ENCODE data around the gene SIDT2. TPM values are rescaled to one million over a fixed set of nuclear protein-coding genes. Genes with fewer than 3 reads are reported as not detected.
"Not testable (repeated sequence)": the region's sequence is repeated elsewhere in the genome, so short reads cannot be mapped to it uniquely, and the experiment has no call there.

Gene SIDT2
- 32.0 TPM for total RNA-seq

DNA sequence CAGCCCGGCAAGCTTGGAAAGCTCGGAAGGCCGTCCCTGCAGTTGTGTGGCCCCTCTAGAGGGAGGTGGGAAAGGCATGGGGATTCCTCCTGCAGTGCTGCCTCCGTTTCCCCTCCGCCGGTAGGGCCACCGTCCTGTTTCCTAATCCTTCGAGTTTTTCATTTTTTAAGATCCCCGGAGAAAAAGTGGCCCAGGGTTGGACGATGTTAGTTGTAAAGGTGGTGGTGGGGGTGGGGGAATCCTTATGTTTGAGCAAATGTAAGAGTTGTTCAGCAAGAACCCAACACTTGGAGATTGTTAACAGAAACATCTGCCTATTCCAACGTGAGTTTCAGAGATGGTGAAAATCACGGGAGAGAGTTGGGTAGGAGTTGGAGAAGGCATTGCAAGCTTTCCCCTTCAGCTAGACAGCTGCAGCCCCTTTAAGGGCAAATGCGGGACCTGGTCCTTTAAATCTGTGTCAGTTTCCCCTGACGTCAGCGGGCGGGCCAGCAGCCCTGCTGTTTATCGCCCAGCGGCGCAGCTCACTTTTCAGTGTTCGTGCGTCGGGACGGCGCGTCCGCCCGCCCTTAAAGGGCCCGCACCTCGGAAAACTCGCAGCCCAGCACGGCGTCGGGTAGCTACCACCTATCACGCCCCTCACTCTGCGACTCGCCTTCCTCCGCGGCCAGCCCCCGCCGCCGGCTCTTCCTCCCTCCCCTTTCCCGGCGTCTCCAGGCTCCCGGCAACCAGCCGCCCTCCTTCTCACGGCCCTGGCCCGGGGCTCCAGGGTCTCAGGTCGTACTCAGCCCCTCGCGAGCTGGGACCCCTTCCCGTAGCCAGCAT, at the start of gene SIDT2:
SIDT2 (plus strand) TSS at position 534 of the 825 bp plus-strand sequence. CDS start 521 bp downstream, outside the sequence.
- peak; percentile 77 to 93 (median 89) for DNase-seq (ENCODE audit: low read depth in 2 of 3, low spot score in 2 of 3)

DNA sequence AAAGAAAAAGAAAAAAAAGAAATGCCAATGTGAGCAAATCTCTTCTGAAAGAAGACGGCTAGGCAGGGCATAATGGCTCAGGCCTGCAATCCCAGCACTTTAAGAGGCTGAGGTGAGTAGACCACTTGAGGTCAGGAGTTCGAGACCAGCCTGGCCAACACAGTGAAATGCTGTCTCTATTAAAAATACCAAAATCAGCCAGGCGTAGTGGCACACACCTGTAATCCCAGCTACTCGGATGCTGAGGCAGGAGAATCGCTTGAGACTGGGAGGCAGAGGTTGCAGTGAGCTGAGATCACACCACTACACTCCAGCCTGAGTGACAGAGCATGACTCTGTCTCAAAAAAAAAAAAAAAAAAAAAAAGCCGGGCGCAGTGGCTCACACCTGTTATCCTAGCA, 48.1 kb upstream of the SIDT2 start:
- DNase-seq (ENCODE audit: low read depth in 2 of 3, low spot score in 2 of 3) = not testable (repeated sequence)

DNA sequence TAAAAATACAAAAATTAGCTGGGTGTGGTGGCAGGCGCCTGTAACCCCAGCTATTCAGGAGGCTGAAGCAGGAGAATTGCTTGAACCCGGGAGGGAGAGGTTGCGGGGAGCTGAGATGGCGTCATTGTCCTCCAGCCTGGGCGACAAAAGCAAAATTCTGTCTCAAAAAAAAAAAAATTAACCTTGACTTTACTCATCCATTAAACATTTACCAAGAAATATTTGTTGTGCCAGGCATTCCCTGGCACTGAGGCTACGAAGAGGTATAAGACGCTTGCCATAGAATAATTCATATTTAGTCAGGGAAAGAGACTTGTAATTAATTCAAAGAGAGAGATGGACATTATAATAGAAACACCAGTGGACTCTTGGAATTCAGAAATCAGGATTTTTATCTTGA, 47.7 kb upstream of the SIDT2 start:
- no peak for DNase-seq (ENCODE audit: low read depth in 2 of 3, low spot score in 2 of 3)

GRCh38 chr11:117134431-117134830, 44.1 kb upstream of the SIDT2 start:
- DNase-seq (ENCODE audit: low read depth in 2 of 3, low spot score in 2 of 3) = no peak

DNA sequence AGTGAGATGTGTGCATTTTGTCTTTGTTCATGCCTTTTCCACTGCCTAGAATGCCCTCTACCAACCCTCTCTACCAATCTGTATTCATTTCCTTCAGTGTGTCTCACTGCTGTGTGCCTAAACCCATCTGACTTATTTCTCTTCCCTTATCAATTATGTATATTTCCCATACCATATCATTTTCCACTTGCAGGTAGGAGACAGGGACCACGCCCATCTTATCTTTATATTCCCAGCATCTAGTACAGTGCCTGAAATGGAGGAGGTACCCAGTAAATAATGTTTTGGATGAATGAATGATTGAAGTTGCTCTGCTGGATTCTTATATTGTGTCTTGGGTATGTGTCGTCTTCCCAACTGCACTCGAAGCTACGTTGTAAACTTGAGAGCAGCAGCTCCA, 43.6 kb upstream of the SIDT2 start:
- not testable (repeated sequence) for DNase-seq (ENCODE audit: low read depth in 2 of 3, low spot score in 2 of 3)

- DNase-seq (ENCODE audit: low read depth in 2 of 3, low spot score in 2 of 3) = not testable (repeated sequence)
Observed at GRCh38 chr11:117137223-117138086, 41.1 kb upstream of the SIDT2 start.

DNA sequence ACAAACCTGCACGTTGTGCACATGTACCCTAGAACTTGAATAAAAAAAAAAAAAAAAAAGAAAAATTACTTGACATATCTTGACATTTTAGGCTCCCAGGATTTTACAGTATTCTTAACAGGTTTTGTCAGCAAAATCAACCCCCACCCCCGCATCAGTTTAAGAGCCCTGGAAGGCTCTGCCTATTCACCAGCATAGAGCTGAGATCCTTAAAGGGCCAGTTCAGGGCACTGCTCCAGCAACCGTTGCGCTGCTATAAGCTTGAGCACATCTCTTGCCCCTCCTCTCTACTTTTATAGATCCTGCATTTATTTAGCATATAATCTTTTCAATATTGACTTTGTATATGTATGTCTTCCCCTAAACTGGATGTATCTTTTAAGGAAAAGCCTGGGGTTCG, 35.2 kb upstream of the SIDT2 start:
- peak in 2 of 3 donors; percentile 34 to 58 for DNase-seq (ENCODE audit: low read depth in 2 of 3, low spot score in 2 of 3)

DNA sequence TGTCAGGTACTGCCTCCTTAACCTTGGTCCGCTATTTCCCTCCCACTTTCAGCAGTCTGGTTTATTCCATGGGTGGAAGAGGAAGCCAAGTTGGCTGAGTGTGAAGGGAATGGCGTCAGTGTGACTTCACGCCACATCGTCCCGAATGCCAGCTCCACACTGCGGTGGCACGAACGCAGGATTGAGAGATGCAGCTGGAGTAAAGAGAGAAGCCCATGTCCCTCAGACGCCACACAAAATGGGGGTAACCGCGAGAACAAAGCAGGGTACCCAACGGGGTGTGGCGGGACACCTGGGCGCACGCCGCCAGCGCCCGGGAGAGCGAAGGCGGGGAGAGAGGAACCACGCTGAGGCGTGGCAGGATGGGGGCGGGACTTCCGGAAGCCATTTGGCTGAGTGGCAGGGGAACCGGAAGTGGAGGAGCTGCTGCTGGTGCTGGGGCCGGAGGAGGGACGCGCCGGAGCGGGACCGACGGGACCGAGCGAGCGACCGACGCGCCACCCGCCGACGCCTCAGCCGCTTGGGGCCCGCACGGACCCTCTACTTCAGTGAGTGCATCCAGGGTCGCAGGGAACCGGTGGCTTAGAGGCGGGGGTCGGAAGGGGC, 34.6 kb upstream of the SIDT2 start, which contains the start of gene PAFAH1B2:
PAFAH1B2 (plus strand) TSS at position 417 of the 606 bp plus-strand sequence. CDS start 8,161 bp downstream, outside the sequence.
- DNase-seq (ENCODE audit: low read depth in 2 of 3, low spot score in 2 of 3) = peak; percentile 84 to 95 (median 94)

- DNase-seq (ENCODE audit: low read depth in 2 of 3, low spot score in 2 of 3) = peak in 2 of 3 donors; percentile 75 to 79
Observed at GRCh38 chr11:117144477-117145392, 33.8 kb upstream of the SIDT2 start.

DNA sequence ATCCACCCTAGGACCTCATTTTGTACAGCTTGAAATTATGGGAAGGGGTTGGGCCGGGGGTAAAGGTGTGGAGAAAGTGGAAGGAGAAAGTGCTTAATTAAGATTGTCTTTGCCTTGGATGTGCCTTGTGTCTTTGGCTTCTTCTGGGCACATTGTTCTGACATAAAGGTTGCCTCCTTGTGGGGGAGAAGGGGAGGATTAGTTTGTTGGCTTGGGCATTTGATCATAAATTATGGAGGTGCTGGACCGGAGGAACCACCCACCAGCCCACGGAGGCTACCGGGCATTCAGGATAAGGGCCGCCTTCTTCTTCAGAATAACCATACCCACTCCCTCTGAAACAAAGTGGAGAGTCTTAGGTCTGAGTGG, 33.2 kb upstream of the SIDT2 start:
- DNase-seq (ENCODE audit: low read depth in 2 of 3, low spot score in 2 of 3) = peak in 2 of 3 donors; percentile 58 to 63

- no peak for DNase-seq (ENCODE audit: low read depth in 2 of 3, low spot score in 2 of 3)
Observed at GRCh38 chr11:117146521-117146920, 32.0 kb upstream of the SIDT2 start.

- no peak for DNase-seq (ENCODE audit: low read depth in 2 of 3, low spot score in 2 of 3)
Observed at GRCh38 chr11:117152066-117152465, 26.5 kb upstream of the SIDT2 start.

DNA sequence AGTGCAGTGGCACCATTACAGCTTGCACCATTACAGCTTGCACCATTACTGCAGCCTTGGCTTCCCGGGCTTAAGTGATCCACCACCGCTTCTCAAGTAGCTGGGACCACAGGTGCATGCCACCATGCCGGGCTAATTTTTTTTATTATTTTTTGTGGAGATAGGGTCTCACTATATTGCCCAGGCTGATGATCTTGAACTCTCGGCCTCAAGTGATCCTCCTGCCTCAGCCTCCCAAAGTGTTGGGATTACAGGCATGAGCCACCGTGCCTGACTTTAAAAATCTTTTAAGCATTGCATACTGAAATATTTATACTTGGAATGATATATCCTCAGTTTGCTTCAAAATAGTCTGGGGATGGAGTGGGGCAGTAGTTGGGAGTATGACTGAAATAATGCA, 24.1 kb upstream of the SIDT2 start:
- DNase-seq (ENCODE audit: low read depth in 2 of 3, low spot score in 2 of 3) = no peak

- no peak for DNase-seq (ENCODE audit: low read depth in 2 of 3, low spot score in 2 of 3)
Observed at GRCh38 chr11:117157507-117157906, 21.0 kb upstream of the SIDT2 start.

- no peak for DNase-seq (ENCODE audit: low read depth in 2 of 3, low spot score in 2 of 3)
Observed at GRCh38 chr11:117159892-117160291, 18.7 kb upstream of the SIDT2 start.

DNA sequence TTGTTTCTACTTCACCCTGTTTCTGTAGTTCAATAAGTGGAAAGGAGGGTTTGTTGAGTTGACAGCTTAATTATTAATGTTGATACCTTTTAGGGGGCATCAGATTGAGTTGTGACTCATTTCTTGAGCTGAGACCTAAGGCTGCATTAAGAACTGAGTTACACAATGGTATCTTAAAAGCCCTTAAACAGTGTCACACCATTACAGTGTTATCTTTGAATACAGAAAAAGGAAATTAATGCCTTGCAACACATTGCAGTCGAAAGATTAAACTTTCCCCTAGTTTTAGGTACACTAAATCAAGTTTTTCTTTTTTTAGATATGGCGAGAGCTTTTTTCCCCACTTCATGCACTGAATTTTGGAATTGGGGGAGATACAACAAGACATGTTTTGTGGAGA, 17.7 kb upstream of the SIDT2 start:
- peak in 2 of 3 donors; percentile 27 to 52 for DNase-seq (ENCODE audit: low read depth in 2 of 3, low spot score in 2 of 3)

DNA sequence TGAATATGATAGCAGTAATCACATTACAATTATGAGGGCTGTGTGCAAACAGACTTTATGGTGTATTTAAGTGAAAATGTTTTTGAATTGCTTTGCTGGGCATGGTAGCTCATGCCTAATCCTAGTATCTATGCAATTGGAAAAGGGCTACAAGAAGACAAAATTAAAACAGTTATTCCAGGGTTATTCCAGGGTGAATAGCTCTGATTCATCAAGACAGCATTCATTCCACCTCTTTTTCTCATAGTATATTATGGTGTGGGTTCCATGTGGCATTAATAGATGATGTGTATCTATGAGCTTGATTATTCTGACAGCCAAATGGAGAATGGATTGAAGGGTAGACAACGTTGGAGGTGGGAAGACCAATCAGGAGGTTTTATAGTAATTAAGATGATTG, 12.1 kb upstream of the SIDT2 start:
- DNase-seq (ENCODE audit: low read depth in 2 of 3, low spot score in 2 of 3) = no peak

DNA sequence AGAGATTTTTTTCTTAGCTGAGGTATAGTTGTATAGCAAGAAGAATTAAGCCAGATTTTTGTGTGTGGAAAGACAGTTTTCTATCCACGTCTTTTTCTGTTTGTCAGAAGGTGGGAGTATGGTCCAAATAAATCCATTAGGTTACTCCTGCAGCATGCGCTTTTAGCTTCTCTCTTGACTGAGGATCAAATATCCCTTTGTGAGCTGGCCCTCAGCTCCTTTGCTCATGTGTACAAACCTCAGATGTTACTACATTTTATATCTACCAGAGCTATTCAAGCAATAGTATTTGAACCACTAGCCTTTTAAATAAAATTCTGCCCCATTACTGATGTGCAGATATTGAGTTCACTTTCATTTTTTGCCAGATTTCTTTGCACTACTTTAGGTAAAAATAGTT, 8.8 kb upstream of the SIDT2 start:
- DNase-seq (ENCODE audit: low read depth in 2 of 3, low spot score in 2 of 3) = no peak

DNA sequence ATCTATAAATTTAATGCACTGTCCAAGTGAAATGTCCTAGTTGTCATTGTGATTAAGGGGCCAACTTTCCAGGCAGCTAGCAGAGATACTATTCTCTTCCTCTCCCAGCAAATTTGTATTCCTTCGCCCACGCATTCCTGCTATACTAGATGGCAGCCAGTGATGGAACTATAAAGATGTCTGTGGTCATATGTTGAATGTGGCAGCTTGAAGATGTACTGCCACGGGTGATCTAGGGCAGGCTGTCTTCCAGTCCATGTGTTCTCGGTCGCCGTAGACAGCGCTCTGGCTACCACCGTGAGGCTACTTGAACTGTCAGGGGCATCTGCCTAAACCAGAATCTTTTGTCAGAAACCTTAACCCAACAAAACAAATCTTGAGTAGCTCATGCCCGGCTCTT, 8.3 kb upstream of the SIDT2 start:
- DNase-seq (ENCODE audit: low read depth in 2 of 3, low spot score in 2 of 3) = no peak

GRCh38 chr11:117171007-117171403, 7.5 kb upstream of the SIDT2 start:
- no peak for DNase-seq (ENCODE audit: low read depth in 2 of 3, low spot score in 2 of 3)

Data from hematopoietic multipotent progenitor cell (in vitro differentiated cells).